Adrenal gland (tissue), 12 donors: ENCODE results near the gene DCHS2. TPM values are rescaled to one million over a fixed set of nuclear protein-coding genes. Genes with fewer than 3 reads are reported as not detected.

ENCODE experiments used
- DNase-seq, 7 donors: peaks; one replicate each; pipeline ENCODE4 v3.0.0-alpha.2; 2019 to 2020
- H3K27ac ChIP-seq, 5 donors: fragments of 200-600 bp; sonication (generic) in 4 of 5; 1 replicate in 3 of 5; 2 replicates in 2 of 5; pipeline versions ENCODE4 v1.5.1 to v1.8.0; 2016 to 2020; ENCODE audit warnings: mild to moderate bottlenecking in 1 of 5
- H3K27me3 ChIP-seq: fragments of 200-600 bp; 2 replicates; pipeline ENCODE4 v1.8.0; 2021
- H3K36me3 ChIP-seq, 2 donors: fragments of 200-600 bp; replicated peaks in 1 of 2; 1 replicate in 1 of 2; 2 replicates in 1 of 2; pipeline versions ENCODE4 v1.5.1 to v1.8.0; 2018 to 2022
- H3K4me1 ChIP-seq, 2 donors: fragments of 200-600 bp; replicated peaks in 1 of 2; 1 replicate in 1 of 2; 2 replicates in 1 of 2; pipeline versions ENCODE4 v1.5.1 to v1.8.0; 2018 to 2021
- H3K4me3 ChIP-seq, 4 donors: fragments of 200-600 bp; sonication (generic) in 3 of 4; one replicate each; pipeline ENCODE4 v1.5.1; 2016 to 2018
- H3K9me3 ChIP-seq, 3 donors: fragments of 200-600 bp; sonication (generic) in 1 of 3; replicated peaks in 1 of 3; 1 replicate in 2 of 3; 2 replicates in 1 of 3; pipeline versions ENCODE4 v1.5.1 to v1.8.0; 2016 to 2021
- CTCF ChIP-seq, 6 experiments: fragments of 450-650 bp in 4 of 6; fragments of 200-600 bp in 2 of 6; sonication (generic) in 1 of 6; IDR thresholded peaks; 1 replicate in 5 of 6; 2 replicates in 1 of 6; pipeline versions ENCODE4 v1.5.1 to v1.8.0; 2016 to 2021; ENCODE audit warnings: antibody characterized with exemption in 6 of 6, mild to moderate bottlenecking in 2 of 6, moderate library complexity in 1 of 6
- POLR2A ChIP-seq, 2 donors: fragments of 450-650 bp; IDR thresholded peaks; one replicate each; pipeline ENCODE4 v1.6.1; 2017; ENCODE audit warnings: antibody characterized with exemption in 2 of 2, mild to moderate bottlenecking in 2 of 2, moderate library complexity in 1 of 2
- WGBS, 4 donors: extraction: QIAGEN DNeasy Blood & Tissue Kit in 2 of 4; methylation state at CpG; one replicate each; pipeline versions ENCODE4 v1.1.5 to v1.1.7; 2013 to 2017; 5-methylcytosine and 5-hydroxymethylcytosine counted together
- intact Hi-C, 2 donors: fragments of 100-400 bp; cut with DNase I; formaldehyde crosslinking; loops; one replicate each; pipeline versions ENCODE4 v1.14.1 to v1.15.0; 2022 to 2023
- polyA plus RNA-seq, 3 donors: library from polyadenylated mRNA; stranded (reverse); fragments of 200-250 nt in 2 of 3; fragments of 350-450 nt in 1 of 3; fragmentation: Illumina TruSeq in 1 of 3; extraction: RNeasy Lipid Tissue Mini Kit (QIAGEN cat#74804) in 1 of 3; gene quantifications; one replicate each; pipeline ENCODE4 v1.2.3, GENCODE V29; 2013 to 2014
- total RNA-seq, 9 donors: library from RNA; depleted of rRNA in 4 of 9; stranded (reverse); fragments of >200 nt in 4 of 9; fragments of 120-200 nt in 1 of 9; fragmentation: NEBNext Ultra II Directional in 1 of 9; extraction: Animal tissue kit (Norgen Biotek cat#: 25700) in 1 of 9; gene quantifications; one replicate each; pipeline versions ENCODE4 v1.1.0 to v1.2.4, GENCODE V29; 2013 to 2023
- donor health status: healthy with polysubstance abuse.
- donor health status: Bipolar disorder and iron deficiency.
- donor health status: DM: yes; HTN: yes; CAD: no.
- donor health status: DM: no; HTN: no; CAD: no.
- donor health status: DM: no; HTN: no; CAD: no.
- donor health status: DM: yes; HTN: yes; CAD: no.

The DCHS2 gene
- total and polyA plus RNA-seq, 12 donors = 0.06 to 3.3 (median 0.78) TPM; not detected in 1

GRCh38 chr4:154304679-154305078 is 186.9 kb downstream of the DCHS2 start:
- Histone ChIP-seq H3K4me3 (no peak overlapping the region), H3K4me1 (no peaks in the 10 kb centered on the region), H3K27ac (no peak overlapping the region), H3K36me3 (no peaks in the 10 kb centered on the region), H3K27me3 (no peaks in the 10 kb centered on the region), H3K9me3 (no peaks in the 10 kb centered on the region)
- DNase-seq = no peak
- intact Hi-C loops = no loop called here
- 69 to 79% (median 74%) methylated on average over 5 of the region's 5 CpGs for WGBS, 4 donors
- no peak for TF ChIP-seq CTCF (IDR thresholded peaks at IDR 0.05)
- no peak for TF ChIP-seq POLR2A (IDR thresholded peaks at IDR 0.05)

- WGBS, 4 donors = 61 to 73% (median 63%) methylated on average over 4 of the region's 4 CpGs
- TF ChIP-seq POLR2A (IDR thresholded peaks at IDR 0.05) = no peak
- TF ChIP-seq CTCF (IDR thresholded peaks at IDR 0.05) = no peak
- Histone ChIP-seq H3K4me3 (no peak overlapping the region), H3K4me1 (no peaks in the 10 kb centered on the region), H3K27me3 (no peaks in the 10 kb centered on the region), H3K27ac (no peak overlapping the region), H3K9me3 (no peaks in the 10 kb centered on the region), H3K36me3 (no peaks in the 10 kb centered on the region)
- DNase-seq = no peak
- intact Hi-C loops = no loop called here
These were observed 196.8 kb downstream of the DCHS2 start for GRCh38 chr4:154294652-154295350.

GRCh38 chr4:154293427-154293826 is 198.2 kb downstream of the DCHS2 start:
- intact Hi-C loops = no loop called here
- WGBS, 4 donors = 70 to 83% (median 79%) methylated on average over 9 of the region's 9 CpGs
- H3K27ac ChIP-seq = no peak overlapping the region

GRCh38 chr4:154292589-154292988 is 199.0 kb downstream of the DCHS2 start:
- 70 to 93% (median 88%) methylated on average over 2 of the region's 2 CpGs for WGBS, 4 donors
- Histone ChIP-seq H3K4me1 (no peaks in the 10 kb centered on the region), H3K27me3 (no peaks in the 10 kb centered on the region), H3K4me3 (no peak overlapping the region), H3K9me3 (no peaks in the 10 kb centered on the region), H3K36me3 (no peaks in the 10 kb centered on the region), H3K27ac (no peak overlapping the region)
- TF ChIP-seq POLR2A (IDR thresholded peaks at IDR 0.05) (no peak), CTCF (IDR thresholded peaks at IDR 0.05) (no peak)
- no peak for DNase-seq
- intact Hi-C loops = no loop called here

More at GRCh38 chr4:154293427-154293826, 198.2 kb downstream of the DCHS2 start:
- no peak for DNase-seq
- no peaks in the 10 kb centered on the region for H3K27me3 ChIP-seq
- no peaks in the 10 kb centered on the region for H3K36me3 ChIP-seq
- no peaks in the 10 kb centered on the region for H3K4me1 ChIP-seq
- no peak for TF ChIP-seq CTCF (IDR thresholded peaks at IDR 0.05)
- TF ChIP-seq POLR2A (IDR thresholded peaks at IDR 0.05) = no peak
- no peaks in the 10 kb centered on the region for H3K9me3 ChIP-seq
- no peak overlapping the region for H3K4me3 ChIP-seq
